ENCODE measurements around the gene FAT4. TPM values are rescaled to one million over a fixed set of nuclear protein-coding genes. Genes with fewer than 3 reads are reported as not detected.

FAT4 gene
- polyA plus RNA-seq, 1 donor from 2014 or later = 5.6 TPM

GRCh38 chr4:125306533-125306932 lies 8.2 kb upstream of the FAT4 start:
- TF ChIP-seq, protein P1, sequence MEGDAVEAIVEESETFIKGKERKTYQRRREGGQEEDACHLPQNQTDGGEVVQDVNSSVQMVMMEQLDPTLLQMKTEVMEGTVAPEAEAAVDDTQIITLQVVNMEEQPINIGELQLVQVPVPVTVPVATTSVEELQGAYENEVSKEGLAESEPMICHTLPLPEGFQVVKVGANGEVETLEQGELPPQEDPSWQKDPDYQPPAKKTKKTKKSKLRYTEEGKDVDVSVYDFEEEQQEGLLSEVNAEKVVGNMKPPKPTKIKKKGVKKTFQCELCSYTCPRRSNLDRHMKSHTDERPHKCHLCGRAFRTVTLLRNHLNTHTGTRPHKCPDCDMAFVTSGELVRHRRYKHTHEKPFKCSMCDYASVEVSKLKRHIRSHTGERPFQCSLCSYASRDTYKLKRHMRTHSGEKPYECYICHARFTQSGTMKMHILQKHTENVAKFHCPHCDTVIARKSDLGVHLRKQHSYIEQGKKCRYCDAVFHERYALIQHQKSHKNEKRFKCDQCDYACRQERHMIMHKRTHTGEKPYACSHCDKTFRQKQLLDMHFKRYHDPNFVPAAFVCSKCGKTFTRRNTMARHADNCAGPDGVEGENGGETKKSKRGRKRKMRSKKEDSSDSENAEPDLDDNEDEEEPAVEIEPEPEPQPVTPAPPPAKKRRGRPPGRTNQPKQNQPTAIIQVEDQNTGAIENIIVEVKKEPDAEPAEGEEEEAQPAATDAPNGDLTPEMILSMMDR (IDR thresholded peaks at IDR 0.05; ENCODE audit: poor library complexity, severe bottlenecking) = no peak
- TF ChIP-seq MXI1 (conservative IDR thresholded peaks at IDR 0.05; ENCODE audit: poor library complexity, severe bottlenecking) (no peak), SMC3 (conservative IDR thresholded peaks at IDR 0.05; ENCODE audit: poor library complexity) (no peak), EZH2 (IDR thresholded peaks at IDR 0.05; ENCODE audit: borderline replicate concordance, insufficient read depth, low read length, poor library complexity, severe bottlenecking) (no peak), TAF1 (IDR thresholded peaks at IDR 0.05; ENCODE audit: low read depth) (no peak), POLR2AphosphoS5 (IDR thresholded peaks at IDR 0.05) (no peak), RAD21 (conservative IDR thresholded peaks at IDR 0.05) (no peak), EP300 (conservative IDR thresholded peaks at IDR 0.05; ENCODE audit: poor library complexity, severe bottlenecking) (no peak)
- TF ChIP-seq, protein P2, sequence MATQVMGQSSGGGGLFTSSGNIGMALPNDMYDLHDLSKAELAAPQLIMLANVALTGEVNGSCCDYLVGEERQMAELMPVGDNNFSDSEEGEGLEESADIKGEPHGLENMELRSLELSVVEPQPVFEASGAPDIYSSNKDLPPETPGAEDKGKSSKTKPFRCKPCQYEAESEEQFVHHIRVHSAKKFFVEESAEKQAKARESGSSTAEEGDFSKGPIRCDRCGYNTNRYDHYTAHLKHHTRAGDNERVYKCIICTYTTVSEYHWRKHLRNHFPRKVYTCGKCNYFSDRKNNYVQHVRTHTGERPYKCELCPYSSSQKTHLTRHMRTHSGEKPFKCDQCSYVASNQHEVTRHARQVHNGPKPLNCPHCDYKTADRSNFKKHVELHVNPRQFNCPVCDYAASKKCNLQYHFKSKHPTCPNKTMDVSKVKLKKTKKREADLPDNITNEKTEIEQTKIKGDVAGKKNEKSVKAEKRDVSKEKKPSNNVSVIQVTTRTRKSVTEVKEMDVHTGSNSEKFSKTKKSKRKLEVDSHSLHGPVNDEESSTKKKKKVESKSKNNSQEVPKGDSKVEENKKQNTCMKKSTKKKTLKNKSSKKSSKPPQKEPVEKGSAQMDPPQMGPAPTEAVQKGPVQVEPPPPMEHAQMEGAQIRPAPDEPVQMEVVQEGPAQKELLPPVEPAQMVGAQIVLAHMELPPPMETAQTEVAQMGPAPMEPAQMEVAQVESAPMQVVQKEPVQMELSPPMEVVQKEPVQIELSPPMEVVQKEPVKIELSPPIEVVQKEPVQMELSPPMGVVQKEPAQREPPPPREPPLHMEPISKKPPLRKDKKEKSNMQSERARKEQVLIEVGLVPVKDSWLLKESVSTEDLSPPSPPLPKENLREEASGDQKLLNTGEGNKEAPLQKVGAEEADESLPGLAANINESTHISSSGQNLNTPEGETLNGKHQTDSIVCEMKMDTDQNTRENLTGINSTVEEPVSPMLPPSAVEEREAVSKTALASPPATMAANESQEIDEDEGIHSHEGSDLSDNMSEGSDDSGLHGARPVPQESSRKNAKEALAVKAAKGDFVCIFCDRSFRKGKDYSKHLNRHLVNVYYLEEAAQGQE (IDR thresholded peaks at IDR 0.05; ENCODE audit: borderline replicate concordance) = no peak
- Histone ChIP-seq H3K36me3 (ENCODE audit: insufficient read depth, low read length) (no peaks in the 10 kb centered on the region), H2AFZ (ENCODE audit: low read depth, low read length) (no peak overlapping the region), H3K9me2 (ENCODE audit: insufficient read depth, low read length) (no peaks in the 10 kb centered on the region), H3K4me3 (ENCODE audit: low read length) (no peak overlapping the region), H3K9me3 (ENCODE audit: low read length) (no peaks in the 10 kb centered on the region), H3K27ac (ENCODE audit: low read length) (no peak overlapping the region), H3K27me3 (ENCODE audit: insufficient read depth, low read depth, low read length) (no peaks in the 10 kb centered on the region), H4K20me1 (ENCODE audit: insufficient read depth) (no peaks in the 10 kb centered on the region), H3K9ac (ENCODE audit: low read length) (no peak overlapping the region), H3K79me2 (replicated peaks; ENCODE audit: insufficient read depth, low read length) (no peaks in the 10 kb centered on the region), H3K4me2 (ENCODE audit: low read length) (no peak overlapping the region), H3F3A (ENCODE audit: insufficient read depth, low read length, poor library complexity, severe bottlenecking) (no peaks in the 10 kb centered on the region)

- Histone ChIP-seq H3K79me2 (replicated peaks; ENCODE audit: insufficient read depth, low read length) (no peaks in the 10 kb centered on the region), H3K9me3 (ENCODE audit: low read length) (no peaks in the 10 kb centered on the region), H3K9ac (ENCODE audit: low read length) (no peak overlapping the region), H3K27ac (ENCODE audit: low read length) (no peak overlapping the region), H3F3A (ENCODE audit: insufficient read depth, low read length, poor library complexity, severe bottlenecking) (no peaks in the 10 kb centered on the region), H3K4me2 (ENCODE audit: low read length) (no peak overlapping the region), H3K27me3 (ENCODE audit: insufficient read depth, low read depth, low read length) (no peaks in the 10 kb centered on the region), H2AFZ (ENCODE audit: low read depth, low read length) (no peak overlapping the region), H3K36me3 (ENCODE audit: insufficient read depth, low read length) (no peaks in the 10 kb centered on the region), H3K4me3 (ENCODE audit: low read length) (no peak overlapping the region), H3K9me2 (ENCODE audit: insufficient read depth, low read length) (no peaks in the 10 kb centered on the region), H4K20me1 (ENCODE audit: insufficient read depth) (no peaks in the 10 kb centered on the region)
- TF ChIP-seq EP300 (conservative IDR thresholded peaks at IDR 0.05; ENCODE audit: poor library complexity, severe bottlenecking) (no peak), TAF1 (IDR thresholded peaks at IDR 0.05; ENCODE audit: low read depth) (no peak), SMC3 (conservative IDR thresholded peaks at IDR 0.05; ENCODE audit: poor library complexity) (no peak), MXI1 (conservative IDR thresholded peaks at IDR 0.05; ENCODE audit: poor library complexity, severe bottlenecking) (no peak), RAD21 (conservative IDR thresholded peaks at IDR 0.05) (no peak), EZH2 (IDR thresholded peaks at IDR 0.05; ENCODE audit: borderline replicate concordance, insufficient read depth, low read length, poor library complexity, severe bottlenecking) (no peak), POLR2AphosphoS5 (IDR thresholded peaks at IDR 0.05) (no peak)
- TF ChIP-seq, protein P2 (IDR thresholded peaks at IDR 0.05; ENCODE audit: borderline replicate concordance) = no peak
- TF ChIP-seq, protein P1 (IDR thresholded peaks at IDR 0.05; ENCODE audit: poor library complexity, severe bottlenecking) = no peak
These were observed 3.3 kb upstream of the FAT4 start for GRCh38 chr4:125311503-125311902.
